Fibroblast of lung (primary cell): ENCODE results near the gene SLC39A5.
A peak's percentile ranks its signal among the peaks of the same experiment; 100 is the strongest.

Experiments
- CTCF ChIP-seq, 2 donors: IDR thresholded peaks in 1 of 2; conservative IDR thresholded peaks in 1 of 2; 1 replicate in 1 of 2; 2 replicates in 1 of 2; pipeline ENCODE4 v1.5.1; 2011 to 2012; ENCODE audit warnings: low read length in 2 of 2, control low read depth in 1 of 2, inconsistent platforms in 1 of 2, low read depth in 1 of 2, mild to moderate bottlenecking in 1 of 2
- EZH2 ChIP-seq: IDR thresholded peaks from 2 replicates; pipeline ENCODE4 v1.5.1; 2012; ENCODE audit warnings: low read length, control low read depth, mild to moderate bottlenecking; ENCODE audit errors: missing control alignments

- peak in 1 of 2 donors; percentile 3 for TF ChIP-seq CTCF (conservative IDR thresholded peaks at IDR 0.05 in 1 of 2, IDR thresholded peaks at IDR 0.05 in 1 of 2; ENCODE audit: low read depth in 1 of 2, low read length in 2 of 2)
- TF ChIP-seq EZH2, result no peak
These were observed 7.9 kb upstream of the SLC39A5 start, which contains the start of gene RNF41 for GRCh38 chr12:56221757-56222530.
